Measurements from ENCODE around the gene HAVCR1. TPM values are rescaled to one million over a fixed set of nuclear protein-coding genes. Genes with fewer than 3 reads are reported as not detected.
A peak's percentile ranks its signal among the peaks of the same experiment; 100 is the strongest.

Gene HAVCR1
- total and polyA plus RNA-seq, 2 experiments from 2014 or later: not detected

DNA sequence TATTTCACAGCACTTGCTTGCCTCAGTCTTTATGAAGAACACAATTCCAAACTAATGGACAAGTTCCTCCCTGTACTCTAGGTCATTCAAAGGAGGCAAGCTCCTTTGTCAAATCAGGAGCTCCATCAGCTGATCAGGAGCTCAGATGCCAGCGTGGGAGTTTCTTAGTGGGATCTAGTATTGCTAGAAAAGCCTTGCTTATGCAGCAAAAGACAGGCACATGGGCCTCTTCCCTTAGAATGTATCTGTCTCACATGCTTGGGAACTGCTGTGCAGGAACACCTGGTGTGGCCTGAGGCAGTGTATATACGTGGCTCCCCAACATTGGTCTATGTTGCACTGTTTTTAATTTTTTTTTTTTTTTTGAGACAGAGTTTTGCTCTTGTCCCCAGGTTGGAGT lies 21.4 kb upstream of the HAVCR1 start:
- ATAC-seq (no peak), DNase-seq (ENCODE audit: low spot score) (no peak)
- H3K27ac Mint-ChIP-seq: no peak overlapping the region
- peak overlapping the region; percentile 47; the same call in 1 of the 2 replicates for H2AFZ ChIP-seq
- no peak overlapping the region for H3K4me2 ChIP-seq
- no peaks in the 10 kb centered on the region for H3K9me2 ChIP-seq (ENCODE audit: insufficient read depth)
- TF ChIP-seq, protein P1, sequence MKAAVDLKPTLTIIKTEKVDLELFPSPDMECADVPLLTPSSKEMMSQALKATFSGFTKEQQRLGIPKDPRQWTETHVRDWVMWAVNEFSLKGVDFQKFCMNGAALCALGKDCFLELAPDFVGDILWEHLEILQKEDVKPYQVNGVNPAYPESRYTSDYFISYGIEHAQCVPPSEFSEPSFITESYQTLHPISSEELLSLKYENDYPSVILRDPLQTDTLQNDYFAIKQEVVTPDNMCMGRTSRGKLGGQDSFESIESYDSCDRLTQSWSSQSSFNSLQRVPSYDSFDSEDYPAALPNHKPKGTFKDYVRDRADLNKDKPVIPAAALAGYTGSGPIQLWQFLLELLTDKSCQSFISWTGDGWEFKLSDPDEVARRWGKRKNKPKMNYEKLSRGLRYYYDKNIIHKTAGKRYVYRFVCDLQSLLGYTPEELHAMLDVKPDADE (IDR thresholded peaks at IDR 0.05): no peak
- TF ChIP-seq, protein P2, sequence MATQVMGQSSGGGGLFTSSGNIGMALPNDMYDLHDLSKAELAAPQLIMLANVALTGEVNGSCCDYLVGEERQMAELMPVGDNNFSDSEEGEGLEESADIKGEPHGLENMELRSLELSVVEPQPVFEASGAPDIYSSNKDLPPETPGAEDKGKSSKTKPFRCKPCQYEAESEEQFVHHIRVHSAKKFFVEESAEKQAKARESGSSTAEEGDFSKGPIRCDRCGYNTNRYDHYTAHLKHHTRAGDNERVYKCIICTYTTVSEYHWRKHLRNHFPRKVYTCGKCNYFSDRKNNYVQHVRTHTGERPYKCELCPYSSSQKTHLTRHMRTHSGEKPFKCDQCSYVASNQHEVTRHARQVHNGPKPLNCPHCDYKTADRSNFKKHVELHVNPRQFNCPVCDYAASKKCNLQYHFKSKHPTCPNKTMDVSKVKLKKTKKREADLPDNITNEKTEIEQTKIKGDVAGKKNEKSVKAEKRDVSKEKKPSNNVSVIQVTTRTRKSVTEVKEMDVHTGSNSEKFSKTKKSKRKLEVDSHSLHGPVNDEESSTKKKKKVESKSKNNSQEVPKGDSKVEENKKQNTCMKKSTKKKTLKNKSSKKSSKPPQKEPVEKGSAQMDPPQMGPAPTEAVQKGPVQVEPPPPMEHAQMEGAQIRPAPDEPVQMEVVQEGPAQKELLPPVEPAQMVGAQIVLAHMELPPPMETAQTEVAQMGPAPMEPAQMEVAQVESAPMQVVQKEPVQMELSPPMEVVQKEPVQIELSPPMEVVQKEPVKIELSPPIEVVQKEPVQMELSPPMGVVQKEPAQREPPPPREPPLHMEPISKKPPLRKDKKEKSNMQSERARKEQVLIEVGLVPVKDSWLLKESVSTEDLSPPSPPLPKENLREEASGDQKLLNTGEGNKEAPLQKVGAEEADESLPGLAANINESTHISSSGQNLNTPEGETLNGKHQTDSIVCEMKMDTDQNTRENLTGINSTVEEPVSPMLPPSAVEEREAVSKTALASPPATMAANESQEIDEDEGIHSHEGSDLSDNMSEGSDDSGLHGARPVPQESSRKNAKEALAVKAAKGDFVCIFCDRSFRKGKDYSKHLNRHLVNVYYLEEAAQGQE (IDR thresholded peaks at IDR 0.05; ENCODE audit: unreplicated experiment): no peak
- TF ChIP-seq CREB1 (CRISPR knock-in tag; IDR thresholded peaks at IDR 0.05; ENCODE audit: low read depth) (no peak), ZNF331 (CRISPR knock-in tag; IDR thresholded peaks at IDR 0.05; ENCODE audit: low read depth) (no peak), ZNF114 (CRISPR knock-in tag; IDR thresholded peaks at IDR 0.05) (no peak)
- TF ChIP-seq, protein P3, sequence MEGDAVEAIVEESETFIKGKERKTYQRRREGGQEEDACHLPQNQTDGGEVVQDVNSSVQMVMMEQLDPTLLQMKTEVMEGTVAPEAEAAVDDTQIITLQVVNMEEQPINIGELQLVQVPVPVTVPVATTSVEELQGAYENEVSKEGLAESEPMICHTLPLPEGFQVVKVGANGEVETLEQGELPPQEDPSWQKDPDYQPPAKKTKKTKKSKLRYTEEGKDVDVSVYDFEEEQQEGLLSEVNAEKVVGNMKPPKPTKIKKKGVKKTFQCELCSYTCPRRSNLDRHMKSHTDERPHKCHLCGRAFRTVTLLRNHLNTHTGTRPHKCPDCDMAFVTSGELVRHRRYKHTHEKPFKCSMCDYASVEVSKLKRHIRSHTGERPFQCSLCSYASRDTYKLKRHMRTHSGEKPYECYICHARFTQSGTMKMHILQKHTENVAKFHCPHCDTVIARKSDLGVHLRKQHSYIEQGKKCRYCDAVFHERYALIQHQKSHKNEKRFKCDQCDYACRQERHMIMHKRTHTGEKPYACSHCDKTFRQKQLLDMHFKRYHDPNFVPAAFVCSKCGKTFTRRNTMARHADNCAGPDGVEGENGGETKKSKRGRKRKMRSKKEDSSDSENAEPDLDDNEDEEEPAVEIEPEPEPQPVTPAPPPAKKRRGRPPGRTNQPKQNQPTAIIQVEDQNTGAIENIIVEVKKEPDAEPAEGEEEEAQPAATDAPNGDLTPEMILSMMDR (conservative IDR thresholded peaks at IDR 0.05; ENCODE audit: low read depth in 2 of 2): no peak
- H3K4me3 ChIP-seq: no peak overlapping the region
- H3K27me3 ChIP-seq (ENCODE audit: insufficient read depth): no peaks in the 10 kb centered on the region
- H3K36me3 ChIP-seq (ENCODE audit: insufficient read depth): no peaks in the 10 kb centered on the region
- no peaks in the 10 kb centered on the region for H3K36me3 Mint-ChIP-seq (ENCODE audit: low read depth)
- H3K4me1 Mint-ChIP-seq: no peaks in the 10 kb centered on the region
- H3F3A ChIP-seq (replicated peaks; ENCODE audit: low read depth): no peaks in the 10 kb centered on the region
- H3K79me2 ChIP-seq (replicated peaks; ENCODE audit: insufficient read depth): no peaks in the 10 kb centered on the region
- H3K4me1 ChIP-seq (ENCODE audit: insufficient read depth): no peaks in the 10 kb centered on the region
- no peaks in the 10 kb centered on the region for H3K9me3 Mint-ChIP-seq
- no peaks in the 10 kb centered on the region for H4K20me1 ChIP-seq (replicated peaks; ENCODE audit: insufficient read depth)
- no peaks in the 10 kb centered on the region for H3K27me3 Mint-ChIP-seq (ENCODE audit: insufficient read depth, low read depth, poor library complexity)
- H3K4me3 Mint-ChIP-seq: no peak overlapping the region
- H3K27ac ChIP-seq (ENCODE audit: low read depth): no peak overlapping the region

DNA sequence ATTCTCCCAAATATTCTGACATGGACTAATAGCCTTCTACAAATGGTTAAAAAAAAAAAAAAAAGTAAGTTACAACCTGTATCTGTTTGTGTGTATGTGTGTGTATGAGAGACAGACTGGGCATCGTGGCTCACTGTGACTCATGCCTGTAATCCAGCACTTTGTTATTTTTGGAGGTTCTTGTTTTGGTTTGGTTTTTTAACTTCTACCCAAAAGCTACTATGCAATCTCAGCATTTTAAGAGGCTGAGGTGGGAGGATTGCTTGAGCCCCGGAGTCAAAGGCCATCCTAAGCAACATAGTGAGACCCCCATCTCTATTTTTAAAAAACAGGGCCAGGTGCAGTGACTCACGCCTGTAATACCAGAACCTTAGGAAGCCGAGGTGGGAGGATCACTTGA lies 17.6 kb upstream of the HAVCR1 start:
- Histone ChIP-seq H3K36me3 (ENCODE audit: insufficient read depth) (no peaks in the 10 kb centered on the region), H3K4me2 (no peak overlapping the region), H3K4me1 (ENCODE audit: insufficient read depth) (no peaks in the 10 kb centered on the region), H3K27ac (ENCODE audit: low read depth) (no peak overlapping the region), H3K4me3 (no peak overlapping the region), H4K20me1 (replicated peaks; ENCODE audit: insufficient read depth) (no peaks in the 10 kb centered on the region), H3K79me2 (replicated peaks; ENCODE audit: insufficient read depth) (no peaks in the 10 kb centered on the region), H3K27me3 (ENCODE audit: insufficient read depth) (no peaks in the 10 kb centered on the region), H3K9me2 (ENCODE audit: insufficient read depth) (no peaks in the 10 kb centered on the region), H2AFZ (no peak overlapping the region; the same call in 1 of the 2 replicates), H3F3A (replicated peaks; ENCODE audit: low read depth) (no peaks in the 10 kb centered on the region)
- H3K4me1 Mint-ChIP-seq: no peaks in the 10 kb centered on the region
- H3K36me3 Mint-ChIP-seq (ENCODE audit: low read depth): no peaks in the 10 kb centered on the region
- H3K27me3 Mint-ChIP-seq (ENCODE audit: insufficient read depth, low read depth, poor library complexity): no peaks in the 10 kb centered on the region
- no peaks in the 10 kb centered on the region; the same call in 2 of the 3 replicates for H3K9me3 Mint-ChIP-seq
- no peak for DNase-seq (ENCODE audit: low spot score)
- H3K4me3 Mint-ChIP-seq: no peak overlapping the region
- ATAC-seq: no peak
- no peak overlapping the region for H3K27ac Mint-ChIP-seq
- TF ChIP-seq CREB1 (CRISPR knock-in tag; IDR thresholded peaks at IDR 0.05; ENCODE audit: low read depth) (no peak), NANOG (IDR thresholded peaks at IDR 0.05; ENCODE audit: borderline replicate concordance) (no peak), ZNF114 (CRISPR knock-in tag; IDR thresholded peaks at IDR 0.05) (no peak), EZH2 (IDR thresholded peaks at IDR 0.05; ENCODE audit: low read depth, unreplicated experiment) (no peak), JUNB (IDR thresholded peaks at IDR 0.05; ENCODE audit: unreplicated experiment) (no peak), ZNF331 (CRISPR knock-in tag; IDR thresholded peaks at IDR 0.05; ENCODE audit: low read depth) (no peak)
- TF ChIP-seq, protein P1 (IDR thresholded peaks at IDR 0.05): no peak
- TF ChIP-seq, protein P2 (IDR thresholded peaks at IDR 0.05; ENCODE audit: unreplicated experiment): no peak
- TF ChIP-seq, protein P3 (conservative IDR thresholded peaks at IDR 0.05; ENCODE audit: low read depth in 2 of 2): no peak
